GM13976 (cell line): ENCODE data around the gene WIPI1.

Experiments
- DNase-seq: peaks from one replicate; pipeline ENCODE4 v3.0.0; 2012; ENCODE audit warnings: low spot score
- CTCF ChIP-seq: IDR thresholded peaks from 2 replicates; pipeline ENCODE4 v1.5.1; 2012; ENCODE audit warnings: borderline replicate concordance, mild to moderate bottlenecking; ENCODE audit not compliant: insufficient read depth; ENCODE audit errors: extremely low read depth, missing control alignments, control extremely low read depth
- in situ Hi-C: fragments of 300-500 bp; cut with MboI; formaldehyde crosslinking; loops from one replicate; pipeline ENCODE4 v1.12.0; 2022; ENCODE audit warnings: low sequenced_read_pairs, mixed read lengths, inconsistent platforms; ENCODE audit not compliant: unreplicated experiment

WIPI1 gene

GRCh38 chr17:68440526-68440925 is 16.8 kb downstream of the WIPI1 start:
- in situ Hi-C loops: no loop called here
- DNase-seq: no peak
- no peak for TF ChIP-seq CTCF

- no peak for DNase-seq
- TF ChIP-seq CTCF: no peak
- in situ Hi-C loops: loop anchor here (10.0 kb wide), 1 partner anchor 175 kb away; no protein-coding TSS in a partner anchor
Measured at GRCh38 chr17:68439656-68440290, 17.5 kb downstream of the WIPI1 start.

- in situ Hi-C loops: loop anchor here (10.0 kb wide), 1 partner anchor 173 kb away; no protein-coding TSS in a partner anchor
- TF ChIP-seq CTCF: no peak
- DNase-seq: peak; percentile 64
Measured at GRCh38 chr17:68437979-68438822, 19.1 kb downstream of the WIPI1 start.

GRCh38 chr17:68435876-68436842 is 21.1 kb downstream of the WIPI1 start:
- peak; percentile 82 for TF ChIP-seq CTCF
- in situ Hi-C loops: loop anchor here (10.0 kb wide), 1 partner anchor 171 kb away; no protein-coding TSS in a partner anchor
- peak; percentile 82 for DNase-seq

- no peak for DNase-seq
- TF ChIP-seq CTCF: no peak
- in situ Hi-C loops: loop anchor here (10.0 kb wide), 1 partner anchor 171 kb away; no protein-coding TSS in a partner anchor
Measured at GRCh38 chr17:68435361-68435760, 21.9 kb downstream of the WIPI1 start.
